Right ventricle myocardium superior (tissue), 1 donor: ENCODE results near the gene RARRES2. TPM values are rescaled to one million over a fixed set of nuclear protein-coding genes. Genes with fewer than 3 reads are reported as not detected.

Experiments used
- total RNA-seq: library from RNA; stranded (reverse); fragmentation: NEBNext Ultra II Directional; extraction: Animal tissue kit (Norgen Biotek cat#: 25700); gene quantifications from one replicate; pipeline ENCODE4 v1.2.1, GENCODE V29; 2021
- donor health status: DM: no; HTN: yes; CAD: no; lungs with severe emphysema.

The RARRES2 gene
- total RNA-seq, 1 donor from 2014 or later: 24.0 TPM

Other genes with a start within 250 kb of the RARRES2 start
- gene LRRC61, start 18.3 kb downstream of the RARRES2 start, total RNA-seq: 3.7 TPM
- 2.9 TPM for gene ACTR3C, start 18.1 kb downstream of the RARRES2 start, total RNA-seq
- 116 TPM for gene REPIN1, start 27.2 kb upstream of the RARRES2 start, total RNA-seq
- gene ZNF775, start 37.7 kb upstream of the RARRES2 start, total RNA-seq: 3.6 TPM
- 14.4 TPM for gene GIMAP8, start 109.0 kb upstream of the RARRES2 start, total RNA-seq
- gene GIMAP7, start 173.2 kb upstream of the RARRES2 start, total RNA-seq: 22.2 TPM
- gene GIMAP4, start 225.8 kb upstream of the RARRES2 start, total RNA-seq: 34.7 TPM